ENCODE measurements around the gene CHCHD6.

DNA sequence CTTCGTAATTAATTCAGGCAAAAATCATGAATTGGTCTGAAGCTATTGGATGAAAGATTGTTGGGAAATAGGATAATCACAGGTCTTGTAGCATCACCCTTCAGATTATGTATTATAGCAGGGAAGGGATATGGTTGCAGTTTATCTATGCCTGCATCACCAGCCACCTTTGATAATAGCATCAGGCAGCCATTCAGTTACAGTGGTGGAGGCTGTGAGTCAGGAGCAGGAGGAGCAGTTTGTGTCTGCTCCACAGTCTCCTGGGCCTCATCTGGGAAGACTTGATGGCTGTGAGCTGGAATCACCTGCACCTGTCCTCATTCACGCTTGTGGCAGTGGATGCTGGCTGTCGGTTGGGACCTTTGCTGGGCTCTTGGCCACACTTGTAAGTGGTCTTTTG, 174.6 kb downstream of the CHCHD6 start:
- TF ChIP-seq POLR2A (IDR thresholded peaks at IDR 0.05) = no peak
- TF ChIP-seq, protein P1, sequence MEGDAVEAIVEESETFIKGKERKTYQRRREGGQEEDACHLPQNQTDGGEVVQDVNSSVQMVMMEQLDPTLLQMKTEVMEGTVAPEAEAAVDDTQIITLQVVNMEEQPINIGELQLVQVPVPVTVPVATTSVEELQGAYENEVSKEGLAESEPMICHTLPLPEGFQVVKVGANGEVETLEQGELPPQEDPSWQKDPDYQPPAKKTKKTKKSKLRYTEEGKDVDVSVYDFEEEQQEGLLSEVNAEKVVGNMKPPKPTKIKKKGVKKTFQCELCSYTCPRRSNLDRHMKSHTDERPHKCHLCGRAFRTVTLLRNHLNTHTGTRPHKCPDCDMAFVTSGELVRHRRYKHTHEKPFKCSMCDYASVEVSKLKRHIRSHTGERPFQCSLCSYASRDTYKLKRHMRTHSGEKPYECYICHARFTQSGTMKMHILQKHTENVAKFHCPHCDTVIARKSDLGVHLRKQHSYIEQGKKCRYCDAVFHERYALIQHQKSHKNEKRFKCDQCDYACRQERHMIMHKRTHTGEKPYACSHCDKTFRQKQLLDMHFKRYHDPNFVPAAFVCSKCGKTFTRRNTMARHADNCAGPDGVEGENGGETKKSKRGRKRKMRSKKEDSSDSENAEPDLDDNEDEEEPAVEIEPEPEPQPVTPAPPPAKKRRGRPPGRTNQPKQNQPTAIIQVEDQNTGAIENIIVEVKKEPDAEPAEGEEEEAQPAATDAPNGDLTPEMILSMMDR (IDR thresholded peaks at IDR 0.05) = no peak
